ENCODE results near the gene PTPRG. TPM values are rescaled to one million over a fixed set of nuclear protein-coding genes. Genes with fewer than 3 reads are reported as not detected.

PTPRG gene
- total RNA-seq, 1 donor, result 41.0 TPM

DNA sequence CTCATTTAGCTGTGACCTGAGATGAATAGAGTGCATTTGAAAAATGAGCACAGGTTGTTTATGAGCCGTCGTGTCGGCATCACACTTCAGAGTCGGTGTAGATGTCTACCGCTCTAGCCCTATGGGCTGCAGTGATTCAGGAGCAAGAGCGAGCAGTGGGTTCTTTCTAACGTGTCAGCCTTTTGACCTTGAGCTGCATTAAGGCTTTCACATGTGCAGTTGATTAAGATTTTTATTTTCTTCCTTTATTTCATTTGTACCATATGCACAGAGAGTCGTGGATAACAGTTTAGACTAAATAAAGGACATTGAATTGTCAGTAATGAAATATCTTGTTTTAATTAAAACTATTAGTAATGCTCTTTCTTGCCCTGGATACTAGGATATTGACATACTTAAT lies 368.2 kb downstream of the PTPRG start:
- no peak overlapping the region for H3K4me3 ChIP-seq (ENCODE audit: low read depth, low read length)
- TF ChIP-seq, protein P1, sequence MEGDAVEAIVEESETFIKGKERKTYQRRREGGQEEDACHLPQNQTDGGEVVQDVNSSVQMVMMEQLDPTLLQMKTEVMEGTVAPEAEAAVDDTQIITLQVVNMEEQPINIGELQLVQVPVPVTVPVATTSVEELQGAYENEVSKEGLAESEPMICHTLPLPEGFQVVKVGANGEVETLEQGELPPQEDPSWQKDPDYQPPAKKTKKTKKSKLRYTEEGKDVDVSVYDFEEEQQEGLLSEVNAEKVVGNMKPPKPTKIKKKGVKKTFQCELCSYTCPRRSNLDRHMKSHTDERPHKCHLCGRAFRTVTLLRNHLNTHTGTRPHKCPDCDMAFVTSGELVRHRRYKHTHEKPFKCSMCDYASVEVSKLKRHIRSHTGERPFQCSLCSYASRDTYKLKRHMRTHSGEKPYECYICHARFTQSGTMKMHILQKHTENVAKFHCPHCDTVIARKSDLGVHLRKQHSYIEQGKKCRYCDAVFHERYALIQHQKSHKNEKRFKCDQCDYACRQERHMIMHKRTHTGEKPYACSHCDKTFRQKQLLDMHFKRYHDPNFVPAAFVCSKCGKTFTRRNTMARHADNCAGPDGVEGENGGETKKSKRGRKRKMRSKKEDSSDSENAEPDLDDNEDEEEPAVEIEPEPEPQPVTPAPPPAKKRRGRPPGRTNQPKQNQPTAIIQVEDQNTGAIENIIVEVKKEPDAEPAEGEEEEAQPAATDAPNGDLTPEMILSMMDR (IDR thresholded peaks at IDR 0.05; ENCODE audit: insufficient read depth, low read depth, low read length), result no peak
- no peak for DNase-seq (ENCODE audit: low read depth)

DNA sequence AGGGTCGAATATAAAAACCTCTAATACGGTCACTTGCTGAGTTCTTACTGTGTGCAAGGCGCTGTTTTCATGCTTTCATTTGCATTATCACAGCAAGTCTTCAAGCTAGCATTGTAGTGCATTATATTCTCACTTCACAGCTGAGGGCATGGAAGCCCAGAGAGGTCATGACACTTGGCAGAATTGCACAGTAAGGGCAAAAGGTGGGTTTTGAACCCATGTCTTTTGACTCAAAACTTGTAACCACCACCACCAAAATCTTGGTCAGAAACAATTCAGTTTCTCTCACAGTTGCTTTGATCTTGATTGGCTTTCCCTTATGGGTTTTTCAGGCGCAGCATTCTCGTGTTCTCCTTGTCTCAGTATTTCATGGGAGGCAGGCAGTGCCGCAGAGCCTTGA lies 371.1 kb downstream of the PTPRG start:
- TF ChIP-seq, protein P1 (IDR thresholded peaks at IDR 0.05; ENCODE audit: insufficient read depth, low read depth, low read length), result no peak
- no peak for DNase-seq (ENCODE audit: low read depth)

DNA sequence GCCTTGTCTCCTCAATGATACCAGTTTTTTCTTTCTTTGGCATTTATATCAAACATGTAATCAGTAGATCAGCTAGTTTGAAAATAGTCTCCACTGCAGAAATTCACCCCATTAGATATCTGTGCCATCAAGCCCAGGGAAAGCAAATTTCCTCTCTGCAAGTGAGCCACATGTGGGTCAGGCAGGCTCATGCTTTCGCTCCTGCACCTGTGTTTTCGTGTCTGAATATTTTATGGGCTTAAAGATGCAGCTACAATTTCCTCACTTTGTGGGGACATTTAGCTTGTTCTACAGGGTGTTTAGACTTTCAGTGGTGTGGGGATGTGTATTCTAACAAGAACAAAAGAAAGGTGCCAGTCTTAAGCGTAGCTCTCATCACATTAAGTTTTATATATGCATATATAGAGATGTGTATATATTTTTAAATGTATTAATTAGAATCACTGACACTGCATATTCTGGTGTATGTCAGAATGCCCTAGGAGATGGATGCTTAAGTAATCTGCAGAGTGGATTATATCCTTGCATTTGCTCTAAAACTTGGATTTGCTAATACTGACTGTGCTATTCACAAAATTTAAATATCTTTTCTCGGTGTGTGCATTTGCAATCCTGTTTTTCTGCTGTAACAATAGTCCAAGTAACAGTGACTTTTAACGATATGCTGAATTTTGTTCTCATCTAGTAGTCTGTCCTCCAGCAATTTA lies 372.6 kb downstream of the PTPRG start:
- no peak for DNase-seq (ENCODE audit: low read depth)
- TF ChIP-seq, protein P1 (IDR thresholded peaks at IDR 0.05; ENCODE audit: insufficient read depth, low read depth, low read length), result no peak
- no peak overlapping the region for H3K4me3 ChIP-seq (ENCODE audit: low read depth, low read length)

More for the DNA sequence above, 371.1 kb downstream of the PTPRG start:
- no peak overlapping the region for H3K4me3 ChIP-seq (ENCODE audit: low read depth, low read length)

DNA sequence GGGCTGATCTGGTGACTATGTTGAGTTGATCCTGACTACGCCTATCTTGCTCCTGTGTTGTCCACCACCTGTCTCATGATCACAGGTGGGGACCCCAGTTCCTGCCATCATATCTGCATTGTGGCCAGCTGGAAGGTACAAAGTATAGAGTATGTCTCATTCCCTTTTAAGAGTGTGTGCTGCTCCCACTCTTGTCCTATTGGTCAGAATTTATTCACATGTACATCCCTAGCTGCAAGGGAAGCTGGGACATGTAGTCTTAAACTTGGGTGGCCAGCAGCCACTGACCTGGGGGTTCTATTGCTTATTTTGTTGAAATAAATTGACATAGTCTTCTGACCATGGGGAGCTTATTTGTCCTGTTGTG lies 373.1 kb downstream of the PTPRG start:
- H3K4me3 ChIP-seq (ENCODE audit: low read depth, low read length), result no peak overlapping the region
- DNase-seq (ENCODE audit: low read depth), result no peak
- TF ChIP-seq, protein P1 (IDR thresholded peaks at IDR 0.05; ENCODE audit: insufficient read depth, low read depth, low read length), result no peak

DNA sequence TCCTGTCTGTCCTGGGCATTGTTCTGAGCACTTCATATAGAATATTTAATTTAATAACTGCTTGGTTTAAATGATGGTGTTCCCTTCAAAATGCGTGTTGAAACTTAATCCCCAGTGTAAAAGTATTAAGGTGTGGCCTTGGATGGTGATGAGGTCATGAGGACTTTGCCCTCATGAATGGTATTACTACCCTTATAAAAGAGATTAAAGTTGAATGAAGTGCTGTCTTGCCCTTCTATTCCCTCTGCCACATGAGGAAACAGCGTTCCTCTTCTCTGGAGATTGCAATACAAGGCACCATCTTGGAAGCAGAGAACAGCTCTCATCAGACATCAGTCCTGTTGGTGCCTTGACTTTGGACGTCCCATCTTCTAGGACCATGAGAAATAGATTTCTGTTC lies 374.4 kb downstream of the PTPRG start:
- H3K4me3 ChIP-seq (ENCODE audit: low read depth, low read length), result no peak overlapping the region
- DNase-seq (ENCODE audit: low read depth), result no peak
- TF ChIP-seq, protein P1 (IDR thresholded peaks at IDR 0.05; ENCODE audit: insufficient read depth, low read depth, low read length), result no peak

DNA sequence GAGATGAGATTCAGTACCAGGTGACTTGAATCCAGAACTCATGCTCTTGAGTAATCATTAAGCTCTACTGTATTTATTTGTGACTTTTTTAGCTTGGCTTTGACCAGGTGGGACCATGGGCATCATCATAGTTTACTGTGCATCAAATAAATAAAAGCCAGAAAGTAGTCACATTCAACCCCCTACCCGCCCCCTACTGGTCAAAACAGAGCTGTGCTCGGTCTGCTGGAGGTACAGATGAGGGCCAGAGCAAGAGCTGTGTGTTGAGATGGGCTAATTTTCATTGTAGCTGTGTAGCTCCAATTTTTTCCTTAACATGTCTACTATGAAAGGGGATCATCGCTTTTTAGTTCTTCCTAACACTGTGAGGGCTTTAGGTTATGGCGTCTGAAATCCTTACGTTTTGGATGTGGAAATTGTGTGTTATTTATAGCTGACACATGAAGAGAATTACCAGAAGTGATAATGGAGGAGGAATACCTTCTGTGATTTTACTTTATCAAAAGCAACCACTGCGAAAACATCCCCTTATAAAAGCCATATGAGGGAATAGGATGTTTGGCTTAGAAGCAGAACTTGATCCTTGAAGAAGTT lies 375.1 kb downstream of the PTPRG start:
- H3K4me3 ChIP-seq (ENCODE audit: low read depth, low read length), result no peak overlapping the region
- TF ChIP-seq, protein P1 (IDR thresholded peaks at IDR 0.05; ENCODE audit: insufficient read depth, low read depth, low read length), result peak; percentile 82
- peak; percentile 43 for DNase-seq (ENCODE audit: low read depth)
